Measurements from ENCODE around the gene RP9.
A peak's percentile ranks its signal among the peaks of the same experiment; 100 is the strongest.

RP9 gene

GRCh38 chr7:33109005-33109757 lies at the start of gene RP9:
Gene RP9 (minus strand): TSS chr7:33109404. CDS start chr7:33109372, 32 bp downstream.
- peak; percentile 10 for DNase-seq (ENCODE audit: low read depth)

GRCh38 chr7:33157781-33158180 lies 48.6 kb upstream of the RP9 start:
- no peak for DNase-seq (ENCODE audit: low read depth)

GRCh38 chr7:33157311-33157710 lies 48.1 kb upstream of the RP9 start:
- peak; percentile 46 for DNase-seq (ENCODE audit: low read depth)

GRCh38 chr7:33156441-33156840 lies 47.2 kb upstream of the RP9 start:
- DNase-seq (ENCODE audit: low read depth), result no peak

GRCh38 chr7:33155811-33156210 lies 46.6 kb upstream of the RP9 start:
- no peak for DNase-seq (ENCODE audit: low read depth)

- no peak for DNase-seq (ENCODE audit: low read depth)
Measured at GRCh38 chr7:33152087-33152486, 42.9 kb upstream of the RP9 start.

GRCh38 chr7:33145156-33145555 lies 36.0 kb upstream of the RP9 start:
- DNase-seq (ENCODE audit: low read depth), result no peak

GRCh38 chr7:33143996-33144718 lies 35.0 kb upstream of the RP9 start:
- DNase-seq (ENCODE audit: low read depth), result no peak

- no peak for DNase-seq (ENCODE audit: low read depth)
Measured at GRCh38 chr7:33142585-33142984, 33.4 kb upstream of the RP9 start.

GRCh38 chr7:33137103-33137502 lies 27.9 kb upstream of the RP9 start:
- no peak for DNase-seq (ENCODE audit: low read depth)

- DNase-seq (ENCODE audit: low read depth), result no peak
Measured at GRCh38 chr7:33130184-33130583, 21.0 kb upstream of the RP9 start.

- DNase-seq (ENCODE audit: low read depth), result no peak
Measured at GRCh38 chr7:33129806-33130153, 20.6 kb upstream of the RP9 start.

GRCh38 chr7:33128990-33129805 lies 20.0 kb upstream of the RP9 start, which contains the start of gene BBS9:
Gene BBS9 (plus strand): TSS chr7:33129564. CDS start chr7:33146253, 16,689 bp downstream.
- peak; percentile 90 for DNase-seq (ENCODE audit: low read depth)

GRCh38 chr7:33128631-33128989 lies 19.4 kb upstream of the RP9 start:
- DNase-seq (ENCODE audit: low read depth), result no peak

- DNase-seq (ENCODE audit: low read depth), result no peak
Measured at GRCh38 chr7:33127085-33127484, 17.9 kb upstream of the RP9 start.

GRCh38 chr7:33118383-33118782 lies 9.2 kb upstream of the RP9 start:
- DNase-seq (ENCODE audit: low read depth), result no peak

GRCh38 chr7:33114976-33115375 lies 5.8 kb upstream of the RP9 start:
- DNase-seq (ENCODE audit: low read depth), result no peak

- no peak for DNase-seq (ENCODE audit: low read depth)
Measured at GRCh38 chr7:33111614-33112013, 2.4 kb upstream of the RP9 start.

GRCh38 chr7:33109758-33110238 lies 594 bp upstream of the RP9 start:
- no peak for DNase-seq (ENCODE audit: low read depth)

- no peak for DNase-seq (ENCODE audit: low read depth)
Measured at GRCh38 chr7:33108554-33109004, 625 bp downstream of the RP9 start.

GRCh38 chr7:33107136-33108066 lies 1.8 kb downstream of the RP9 start:
- peak; percentile 47 for DNase-seq (ENCODE audit: low read depth)

Data from fibroblast of the conjunctiva (primary cell).